HepG2 (cell line): ENCODE measurements around the gene CDKN3. TPM values are rescaled to one million over a fixed set of nuclear protein-coding genes. Genes with fewer than 3 reads are reported as not detected.

Source experiments
- ARNT2 ChIP-seq: sonication (generic); formaldehyde crosslinking; IDR thresholded peaks from 2 replicates; pipeline ENCODE4 v1.8.0; 2022; ENCODE audit warnings: mild to moderate bottlenecking, low read depth, missing genetic modification reagents, moderate library complexity
- ATRX ChIP-seq: sonication (generic); formaldehyde crosslinking; IDR thresholded peaks from 2 replicates; pipeline ENCODE4 v1.4.0; 2020; ENCODE audit warnings: missing genetic modification reagents, borderline replicate concordance
- ELF1 ChIP-seq: sonication (generic); formaldehyde crosslinking; IDR thresholded peaks from 2 replicates; pipeline ENCODE4 v1.4.0; 2020; ENCODE audit warnings: missing genetic modification reagents
- FIP1L1 ChIP-seq: fragments of 200-400 bp; formaldehyde crosslinking; IDR thresholded peaks from 2 replicates; pipeline ENCODE4 v1.6.1; 2018; ENCODE audit warnings: low read depth, mild to moderate bottlenecking, low read length, moderate library complexity, borderline replicate concordance; ENCODE audit not compliant: insufficient read depth
- FOSL2 ChIP-seq: sonication (generic); formaldehyde crosslinking; IDR thresholded peaks from 2 replicates; pipeline ENCODE4 v1.4.0; 2020; ENCODE audit warnings: missing genetic modification reagents
- GATAD2A ChIP-seq: IDR thresholded peaks from 2 replicates; pipeline ENCODE4 v1.6.1; 2016
- IKZF1 ChIP-seq: fragments of 450-650 bp; IDR thresholded peaks from 2 replicates; pipeline ENCODE4 v1.7.1; 2016
- ISL2 ChIP-seq: sonication (generic); formaldehyde crosslinking; IDR thresholded peaks from 2 replicates; pipeline ENCODE4 v1.5.0; 2020; ENCODE audit warnings: missing genetic modification reagents
- KAT2B ChIP-seq: fragments of 150-350 bp; IDR thresholded peaks from 2 replicates; pipeline ENCODE4 v1.6.1; 2014; ENCODE audit warnings: low read depth, low read length, borderline replicate concordance
- POLR2A ChIP-seq, 2 experiments: IDR thresholded peaks; 2 replicates each; pipeline ENCODE4 v1.6.1; 2011; ENCODE audit warnings: low read depth in 2 of 2, low read length in 2 of 2, mild to moderate bottlenecking in 1 of 2, moderate library complexity in 1 of 2; ENCODE audit not compliant: insufficient read depth in 1 of 2
- RXRB ChIP-seq: IDR thresholded peaks from 2 replicates; pipeline ENCODE4 v1.6.1; 2016; ENCODE audit warnings: borderline replicate concordance, missing genetic modification reagents, missing compliant biosample characterization
- SAP130 ChIP-seq: IDR thresholded peaks from 2 replicates; pipeline ENCODE4 v1.6.1; 2016; ENCODE audit warnings: low read depth
- SMAD3 ChIP-seq: sonication (generic); formaldehyde crosslinking; IDR thresholded peaks from 2 replicates; pipeline ENCODE4 v1.4.0; 2020; ENCODE audit warnings: missing genetic modification reagents
- TAF1 ChIP-seq: sonication (generic); formaldehyde crosslinking; IDR thresholded peaks from 2 replicates; pipeline ENCODE4 v1.4.0; 2020; ENCODE audit warnings: missing genetic modification reagents
- THAP11 ChIP-seq: IDR thresholded peaks from 2 replicates; pipeline ENCODE4 v1.6.1; 2016; ENCODE audit warnings: missing biosample characterization, missing genetic modification reagents
- ZKSCAN8 ChIP-seq: IDR thresholded peaks from 2 replicates; pipeline ENCODE4 v1.6.1; 2016; ENCODE audit warnings: borderline replicate concordance, missing genetic modification reagents, missing compliant biosample characterization
- ZNF224 ChIP-seq: sonication (generic); formaldehyde crosslinking; IDR thresholded peaks from 2 replicates; pipeline ENCODE4 v1.5.0; 2020; ENCODE audit warnings: mild to moderate bottlenecking, missing genetic modification reagents
- ZNF232 ChIP-seq: sonication (generic); formaldehyde crosslinking; IDR thresholded peaks from 2 replicates; pipeline ENCODE4 v1.4.0; 2020; ENCODE audit warnings: missing genetic modification reagents, borderline replicate concordance
- ZNF296 ChIP-seq: sonication (generic); formaldehyde crosslinking; conservative IDR thresholded peaks from 2 replicates; pipeline ENCODE4 v1.5.0; 2020; ENCODE audit warnings: mild to moderate bottlenecking, missing genetic modification reagents
- ZNF563 ChIP-seq: sonication (generic); formaldehyde crosslinking; IDR thresholded peaks from 2 replicates; pipeline ENCODE4 v1.8.0; 2022; ENCODE audit warnings: mild to moderate bottlenecking, moderate library complexity, missing genetic modification reagents
- ZNF564 ChIP-seq: sonication (generic); formaldehyde crosslinking; IDR thresholded peaks from 2 replicates; pipeline ENCODE4 v1.8.1; 2023; ENCODE audit warnings: mild to moderate bottlenecking, missing genetic modification reagents
- ZNF7 ChIP-seq: IDR thresholded peaks from 2 replicates; pipeline ENCODE4 v1.6.1; 2016; ENCODE audit warnings: missing biosample characterization, missing genetic modification reagents
- ZSCAN9 ChIP-seq: IDR thresholded peaks from 2 replicates; pipeline ENCODE4 v1.6.1; 2016; ENCODE audit warnings: borderline replicate concordance
- polyA plus RNA-seq, 8 experiments: library from polyadenylated mRNA; depleted of rRNA in 3 of 8; stranded (reverse) in 7 of 8; unstranded in 1 of 8; fragments of >200 nt; fragmentation: Illumina TruSeq in 4 of 8; extraction: Trizol in 4 of 8; gene quantifications; 2 replicates each; pipeline versions ENCODE4 v1.2.1 to v1.2.3, GENCODE V29; 2011 to 2016; ENCODE audit warnings: low read depth in 4 of 8, missing spikeins in 1 of 8, mixed read lengths in 1 of 8; ENCODE audit not compliant: insufficient read depth in 1 of 8
- total RNA-seq, 5 experiments: library from RNA; depleted of rRNA; stranded (reverse); fragments of >200 nt; fragmentation: Illumina TruSeq; extraction: Trizol; gene quantifications; 2 replicates each; pipeline ENCODE4 v1.2.3, GENCODE V29; 2016; ENCODE audit warnings: low read depth in 1 of 5
- TF ChIP-seq, protein P1 (sequence below): sonication (generic); formaldehyde crosslinking; IDR thresholded peaks from 2 replicates; pipeline ENCODE4 v1.4.0; 2020; ENCODE audit warnings: mild to moderate bottlenecking, missing genetic modification reagents, borderline replicate concordance
- TF ChIP-seq, protein P2 (sequence below): sonication (generic); formaldehyde crosslinking; IDR thresholded peaks from 2 replicates; pipeline ENCODE4 v1.9.0; 2021; ENCODE audit warnings: missing genetic modification reagents, mild to moderate bottlenecking, borderline replicate concordance
- TF ChIP-seq, protein P3 (sequence below): sonication (generic); formaldehyde crosslinking; IDR thresholded peaks from 2 replicates; pipeline ENCODE4 v1.4.0; 2020; ENCODE audit warnings: mild to moderate bottlenecking, missing genetic modification reagents

The CDKN3 gene
- total and polyA plus RNA-seq, 2 of the 13 experiments (the other 11 are each of a cell fraction or from before 2014, with no cell fraction given) = 63.0 to 88.9 TPM

DNA sequence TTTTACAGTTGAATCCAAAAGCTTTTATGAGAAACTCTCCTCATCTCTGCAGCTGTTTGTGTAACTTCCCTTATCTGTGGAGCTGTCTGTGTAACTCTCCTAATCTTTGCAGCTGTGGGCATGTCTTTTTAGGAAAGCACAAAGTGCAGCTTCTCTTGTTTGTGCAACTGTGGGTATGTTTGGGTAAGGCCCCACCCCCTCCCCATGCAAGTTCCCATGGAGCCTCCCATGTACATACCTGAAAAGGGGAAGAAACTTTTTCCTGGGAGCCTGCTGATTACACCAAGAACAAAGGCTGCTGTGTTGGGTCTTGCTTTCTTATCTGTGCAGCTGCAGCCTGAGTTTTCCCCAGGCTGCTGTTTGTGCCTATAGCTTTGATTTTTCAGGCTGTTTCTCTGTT lies 42.7 kb upstream of the CDKN3 start (continued):
- TF ChIP-seq, protein P1, sequence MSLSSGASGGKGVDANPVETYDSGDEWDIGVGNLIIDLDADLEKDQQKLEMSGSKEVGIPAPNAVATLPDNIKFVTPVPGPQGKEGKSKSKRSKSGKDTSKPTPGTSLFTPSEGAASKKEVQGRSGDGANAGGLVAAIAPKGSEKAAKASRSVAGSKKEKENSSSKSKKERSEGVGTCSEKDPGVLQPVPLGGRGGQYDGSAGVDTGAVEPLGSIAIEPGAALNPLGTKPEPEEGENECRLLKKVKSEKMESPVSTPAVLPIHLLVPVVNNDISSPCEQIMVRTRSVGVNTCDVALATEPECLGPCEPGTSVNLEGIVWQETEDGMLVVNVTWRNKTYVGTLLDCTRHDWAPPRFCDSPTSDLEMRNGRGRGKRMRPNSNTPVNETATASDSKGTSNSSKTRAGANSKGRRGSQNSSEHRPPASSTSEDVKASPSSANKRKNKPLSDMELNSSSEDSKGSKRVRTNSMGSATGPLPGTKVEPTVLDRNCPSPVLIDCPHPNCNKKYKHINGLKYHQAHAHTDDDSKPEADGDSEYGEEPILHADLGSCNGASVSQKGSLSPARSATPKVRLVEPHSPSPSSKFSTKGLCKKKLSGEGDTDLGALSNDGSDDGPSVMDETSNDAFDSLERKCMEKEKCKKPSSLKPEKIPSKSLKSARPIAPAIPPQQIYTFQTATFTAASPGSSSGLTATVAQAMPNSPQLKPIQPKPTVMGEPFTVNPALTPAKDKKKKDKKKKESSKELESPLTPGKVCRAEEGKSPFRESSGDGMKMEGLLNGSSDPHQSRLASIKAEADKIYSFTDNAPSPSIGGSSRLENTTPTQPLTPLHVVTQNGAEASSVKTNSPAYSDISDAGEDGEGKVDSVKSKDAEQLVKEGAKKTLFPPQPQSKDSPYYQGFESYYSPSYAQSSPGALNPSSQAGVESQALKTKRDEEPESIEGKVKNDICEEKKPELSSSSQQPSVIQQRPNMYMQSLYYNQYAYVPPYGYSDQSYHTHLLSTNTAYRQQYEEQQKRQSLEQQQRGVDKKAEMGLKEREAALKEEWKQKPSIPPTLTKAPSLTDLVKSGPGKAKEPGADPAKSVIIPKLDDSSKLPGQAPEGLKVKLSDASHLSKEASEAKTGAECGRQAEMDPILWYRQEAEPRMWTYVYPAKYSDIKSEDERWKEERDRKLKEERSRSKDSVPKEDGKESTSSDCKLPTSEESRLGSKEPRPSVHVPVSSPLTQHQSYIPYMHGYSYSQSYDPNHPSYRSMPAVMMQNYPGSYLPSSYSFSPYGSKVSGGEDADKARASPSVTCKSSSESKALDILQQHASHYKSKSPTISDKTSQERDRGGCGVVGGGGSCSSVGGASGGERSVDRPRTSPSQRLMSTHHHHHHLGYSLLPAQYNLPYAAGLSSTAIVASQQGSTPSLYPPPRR (CRISPR knock-in tag) = peak; percentile 96
- TF ChIP-seq POLR2A (IDR thresholded peaks at IDR 0.05; ENCODE audit: insufficient read depth in 1 of 2, low read depth in 2 of 2, low read length in 2 of 2) (no peak; a peak in 1 of 4 replicates), IKZF1 (no peak), ZKSCAN8 (CRISPR knock-in tag) (peak; percentile 97), ZNF232 (peak; percentile 57; the same call in 1 of the 2 replicates), FIP1L1 (no peak), ATRX (CRISPR knock-in tag) (no peak), ZNF564 (CRISPR knock-in tag) (peak; percentile 47; the same call in 1 of the 2 replicates), GATAD2A (CRISPR knock-in tag) (peak; percentile 98), ISL2 (CRISPR knock-in tag) (peak; percentile 97), SMAD3 (CRISPR knock-in tag) (peak; percentile 86), THAP11 (CRISPR knock-in tag) (peak; percentile 70; the same call in 1 of the 2 replicates), ZNF7 (CRISPR knock-in tag) (0 out of 2 replicates have a peak, but pooled peaks have one; percentile 13), SAP130 (CRISPR knock-in tag) (peak; percentile 89), ELF1 (CRISPR knock-in tag) (peak; percentile 66), ZNF563 (CRISPR knock-in tag) (no peak), ZNF224 (CRISPR knock-in tag) (no peak), TAF1 (peak; percentile 14), KAT2B (no peak), FOSL2 (peak; percentile 80), RXRB (CRISPR knock-in tag) (peak; percentile 96), ARNT2 (CRISPR knock-in tag) (peak; percentile 76), ZNF296 (CRISPR knock-in tag) (no peak), ZSCAN9 (CRISPR knock-in tag) (peak; percentile 79; the same call in 1 of the 2 replicates)
- TF ChIP-seq, protein P2, sequence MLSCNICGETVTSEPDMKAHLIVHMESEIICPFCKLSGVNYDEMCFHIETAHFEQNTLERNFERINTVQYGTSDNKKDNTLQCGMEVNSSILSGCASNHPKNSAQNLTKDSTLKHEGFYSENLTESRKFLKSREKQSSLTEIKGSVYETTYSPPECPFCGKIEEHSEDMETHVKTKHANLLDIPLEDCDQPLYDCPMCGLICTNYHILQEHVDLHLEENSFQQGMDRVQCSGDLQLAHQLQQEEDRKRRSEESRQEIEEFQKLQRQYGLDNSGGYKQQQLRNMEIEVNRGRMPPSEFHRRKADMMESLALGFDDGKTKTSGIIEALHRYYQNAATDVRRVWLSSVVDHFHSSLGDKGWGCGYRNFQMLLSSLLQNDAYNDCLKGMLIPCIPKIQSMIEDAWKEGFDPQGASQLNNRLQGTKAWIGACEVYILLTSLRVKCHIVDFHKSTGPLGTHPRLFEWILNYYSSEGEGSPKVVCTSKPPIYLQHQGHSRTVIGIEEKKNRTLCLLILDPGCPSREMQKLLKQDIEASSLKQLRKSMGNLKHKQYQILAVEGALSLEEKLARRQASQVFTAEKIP (CRISPR knock-in tag) = no peak
- TF ChIP-seq, protein P3, sequence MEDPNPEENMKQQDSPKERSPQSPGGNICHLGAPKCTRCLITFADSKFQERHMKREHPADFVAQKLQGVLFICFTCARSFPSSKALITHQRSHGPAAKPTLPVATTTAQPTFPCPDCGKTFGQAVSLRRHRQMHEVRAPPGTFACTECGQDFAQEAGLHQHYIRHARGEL (CRISPR knock-in tag) = no peak
